SW 1271 (cell line): ENCODE data around the gene UQCRFS1.
A peak's percentile ranks its signal among the peaks of the same experiment; 100 is the strongest.
"Not testable (repeated sequence)": the region's sequence is repeated elsewhere in the genome, so short reads cannot be mapped to it uniquely, and the experiment has no call there.

ENCODE experiments used
- DNase-seq, 2 experiments: peaks; one replicate each; lab custom pipeline; 2025; lab: John Stamatoyannopoulos, UW

The UQCRFS1 gene

GRCh38 chr19:29212648-29213573, at the start of gene UQCRFS1:
Gene UQCRFS1 (minus strand): TSS chr19:29213151. CDS start chr19:29213118, 33 bp downstream.
- peak; percentile 85 to 94 for DNase-seq

DNA sequence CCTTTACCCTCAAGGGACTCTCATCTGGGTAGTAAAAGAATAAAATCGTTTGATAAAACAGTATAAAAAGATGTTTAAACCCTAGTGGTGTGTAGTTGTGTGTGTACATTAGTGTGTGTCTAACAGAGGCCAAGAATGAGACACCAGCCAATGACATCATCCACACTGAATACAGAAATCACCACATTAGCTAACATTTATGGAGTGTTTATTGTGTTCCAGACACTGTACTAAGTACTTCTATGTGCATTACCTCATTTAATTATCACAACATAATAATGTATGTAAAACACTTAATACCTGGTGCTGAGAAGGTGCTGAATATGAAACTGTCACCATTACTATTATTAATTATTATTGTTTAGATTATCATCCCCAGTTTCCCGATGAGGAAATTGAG, 49.1 kb upstream of the UQCRFS1 start:
- no peak for DNase-seq

DNA sequence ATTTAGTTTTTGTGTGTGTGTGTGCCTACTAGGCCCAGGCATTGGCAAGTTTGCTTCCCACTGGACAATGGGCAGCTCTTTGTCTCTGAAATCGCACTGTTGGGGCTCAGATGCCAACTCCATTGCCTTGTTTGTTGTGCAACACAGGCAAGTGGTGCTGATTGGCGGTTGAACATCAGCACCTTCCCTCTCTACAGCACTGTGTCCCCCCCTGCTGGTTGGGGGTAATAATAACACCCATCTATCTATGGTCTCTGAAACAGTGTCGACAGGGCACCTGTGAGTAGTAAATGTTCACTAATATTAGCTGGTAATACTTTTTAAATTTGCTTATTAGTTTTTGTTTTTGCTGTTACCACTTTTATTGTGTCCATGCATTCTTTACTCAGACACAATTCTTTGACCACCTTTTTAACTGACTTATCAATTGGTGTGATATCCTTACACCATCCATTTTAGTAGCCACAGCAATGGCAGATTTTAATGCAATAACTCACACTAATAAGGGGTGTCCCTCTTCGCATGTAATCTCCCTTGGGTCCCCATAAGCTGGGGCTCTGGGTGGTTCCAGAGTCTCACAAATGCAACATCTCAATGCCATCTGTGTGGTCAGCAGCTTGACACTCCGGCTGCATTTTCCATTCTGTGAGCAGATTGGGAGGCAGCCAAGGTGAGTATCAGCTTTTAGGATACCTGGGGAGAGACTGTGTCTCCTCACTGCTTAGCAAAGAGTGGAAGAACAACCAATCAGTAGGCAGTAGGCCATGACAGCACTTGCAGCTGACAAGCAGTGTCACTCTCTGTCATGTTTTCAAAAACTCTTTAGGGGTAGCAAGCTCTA, 47.7 kb upstream of the UQCRFS1 start:
- peak in 1 of 2 experiments; percentile 44 for DNase-seq

DNA sequence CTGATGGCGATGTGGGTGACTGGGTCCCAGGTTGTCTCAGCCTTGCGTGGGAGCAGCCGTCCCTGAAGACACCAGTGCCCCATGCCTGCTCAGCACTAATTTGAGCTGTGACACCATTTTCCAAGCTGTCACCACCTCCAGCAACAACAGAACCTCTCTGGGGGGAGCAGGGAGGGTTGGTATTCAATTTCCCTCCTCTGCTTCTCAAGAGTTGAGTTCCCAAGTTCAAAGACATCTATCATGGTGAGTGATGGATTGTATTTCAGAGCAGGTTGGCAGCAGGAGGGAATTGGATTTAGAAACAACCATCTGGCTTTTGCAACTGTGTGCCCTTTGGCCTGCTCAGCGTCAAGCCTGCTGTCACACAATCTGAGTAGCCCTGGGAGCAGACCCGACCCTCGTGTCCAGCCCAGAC, 46.9 kb upstream of the UQCRFS1 start:
- no peak for DNase-seq

DNA sequence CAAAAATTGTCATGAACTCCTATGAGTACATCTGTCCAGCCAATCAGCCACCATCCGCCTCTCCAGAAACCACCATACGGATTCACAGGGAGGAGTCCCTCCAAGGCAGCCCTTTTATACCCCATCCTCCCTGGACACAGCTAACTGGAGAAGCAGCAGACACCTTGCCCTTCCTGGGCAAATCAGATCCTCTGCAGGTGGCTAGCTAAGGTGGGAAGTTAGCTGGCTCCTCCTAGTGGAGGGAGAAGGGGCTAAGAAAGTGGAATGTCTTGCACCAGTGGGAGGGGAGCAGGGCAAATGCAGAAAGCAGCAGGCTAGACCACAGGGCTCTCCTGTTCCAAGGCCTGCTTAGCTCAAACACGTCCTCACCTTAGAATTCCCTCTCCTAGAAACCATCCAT, 46.2 kb upstream of the UQCRFS1 start:
- peak in 1 of 2 experiments; percentile 30 for DNase-seq

GRCh38 chr19:29256516-29256915, 43.6 kb upstream of the UQCRFS1 start:
- no peak for DNase-seq

DNA sequence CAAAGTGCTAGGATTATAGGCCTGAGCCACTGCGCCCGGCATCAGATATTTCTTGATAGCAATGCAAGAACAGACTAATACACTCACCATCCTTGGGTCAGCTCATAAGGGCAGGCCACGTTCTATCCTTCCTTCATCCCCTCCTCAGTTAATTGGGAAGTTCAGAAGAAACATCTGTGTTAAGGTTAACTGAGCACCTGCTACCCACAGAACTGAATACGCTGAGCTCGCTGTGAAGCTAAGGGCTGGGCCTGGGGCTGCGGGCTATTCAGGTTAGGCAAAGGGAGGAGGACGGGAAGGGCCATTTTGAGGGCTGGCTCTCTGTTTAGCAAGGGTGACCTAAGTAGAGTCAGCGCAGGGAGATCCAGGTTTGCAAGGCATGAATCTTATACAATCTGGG, 43.0 kb upstream of the UQCRFS1 start:
- DNase-seq = no peak

GRCh38 chr19:29255006-29255405, 42.1 kb upstream of the UQCRFS1 start:
- DNase-seq = no peak

DNA sequence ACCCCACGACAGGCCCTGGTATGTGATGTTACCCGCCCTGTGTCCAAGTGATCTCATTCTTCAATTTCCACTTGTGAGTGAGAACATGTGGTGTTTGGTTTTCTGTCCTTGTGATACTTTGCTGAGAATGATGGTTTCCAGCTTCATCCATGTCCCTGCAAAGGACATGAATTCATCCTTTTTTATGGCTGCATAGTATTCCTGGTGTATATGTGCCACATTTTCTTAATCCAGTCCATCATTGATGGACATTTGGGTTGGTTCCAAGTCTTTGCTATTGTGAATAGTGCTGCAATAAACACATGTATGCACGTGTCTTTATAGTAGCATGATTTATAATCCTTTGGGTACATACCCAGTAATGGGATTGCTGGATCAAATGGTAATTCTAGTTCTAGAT, 36.8 kb upstream of the UQCRFS1 start:
- not testable (repeated sequence) for DNase-seq

GRCh38 chr19:29248332-29248844, 35.4 kb upstream of the UQCRFS1 start:
- no peak for DNase-seq

DNA sequence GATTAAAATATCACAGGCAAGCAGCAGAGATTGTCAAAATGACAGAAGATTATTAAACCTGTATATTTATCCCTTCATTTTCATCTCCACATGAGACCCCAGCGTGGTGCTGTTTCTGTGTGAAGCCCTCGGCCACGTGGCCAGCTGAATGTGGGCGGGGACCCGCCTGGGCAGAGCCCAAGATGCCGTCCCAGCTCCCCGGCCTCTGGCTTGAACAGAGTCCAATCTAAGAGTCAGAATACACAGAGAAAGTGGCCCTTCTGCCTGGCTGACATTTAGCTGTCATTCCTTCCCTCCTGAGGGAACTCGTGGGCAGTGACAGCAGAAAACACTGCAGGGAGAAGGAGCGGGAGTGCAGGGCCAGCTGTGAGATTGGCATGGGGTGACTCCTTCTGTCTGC, 34.9 kb upstream of the UQCRFS1 start:
- no peak for DNase-seq

GRCh38 chr19:29247471-29247870, 34.5 kb upstream of the UQCRFS1 start:
- no peak for DNase-seq

GRCh38 chr19:29247051-29247450, 34.1 kb upstream of the UQCRFS1 start:
- no peak for DNase-seq

DNA sequence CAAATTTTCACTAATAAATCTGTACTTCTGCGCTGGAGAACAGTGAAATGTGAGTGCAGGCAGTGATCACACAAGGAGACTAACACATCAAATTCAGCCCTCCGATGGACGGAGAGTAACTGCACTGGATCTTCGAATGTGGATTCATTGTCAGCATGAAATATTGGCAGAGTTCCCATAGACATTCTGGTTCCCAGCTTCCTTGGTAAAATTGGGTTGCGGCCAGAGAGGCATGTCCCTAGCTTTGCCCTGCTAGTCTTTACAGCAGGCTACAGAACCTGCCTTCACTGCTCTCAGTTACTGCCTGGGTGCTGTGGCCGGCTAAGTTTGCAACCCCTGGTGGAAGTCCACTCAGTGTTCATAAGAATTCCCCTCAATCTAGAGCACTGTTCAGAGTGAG, 32.3 kb upstream of the UQCRFS1 start:
- no peak for DNase-seq

GRCh38 chr19:29241324-29241723, 28.4 kb upstream of the UQCRFS1 start:
- no peak for DNase-seq

- DNase-seq = no peak
These were observed 26.3 kb upstream of the UQCRFS1 start for GRCh38 chr19:29239213-29239776.

DNA sequence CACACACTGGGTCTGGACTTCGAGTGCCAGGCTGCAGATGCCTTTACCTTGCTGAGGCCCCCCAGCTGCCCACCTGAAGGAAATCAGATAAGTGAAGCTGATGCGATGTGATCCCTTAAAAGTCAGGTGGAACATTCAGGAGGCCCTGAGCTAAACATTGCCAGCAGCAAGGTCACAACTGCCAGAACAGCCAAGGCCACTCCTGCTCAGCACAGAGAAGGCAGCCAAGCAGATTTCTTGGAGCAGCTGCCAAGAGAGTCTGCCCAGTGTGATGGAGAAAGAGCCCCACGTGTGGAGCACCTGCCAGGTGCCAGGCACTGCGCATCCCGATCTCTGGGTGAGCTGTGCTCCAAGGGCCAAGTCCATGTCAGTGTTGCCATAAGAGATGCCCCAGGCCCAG, 20.6 kb upstream of the UQCRFS1 start:
- DNase-seq = no peak

GRCh38 chr19:29232315-29232852, 19.4 kb upstream of the UQCRFS1 start:
- DNase-seq = no peak

- not testable (repeated sequence) for DNase-seq
These were observed 18.4 kb upstream of the UQCRFS1 start for GRCh38 chr19:29231306-29231705.

DNA sequence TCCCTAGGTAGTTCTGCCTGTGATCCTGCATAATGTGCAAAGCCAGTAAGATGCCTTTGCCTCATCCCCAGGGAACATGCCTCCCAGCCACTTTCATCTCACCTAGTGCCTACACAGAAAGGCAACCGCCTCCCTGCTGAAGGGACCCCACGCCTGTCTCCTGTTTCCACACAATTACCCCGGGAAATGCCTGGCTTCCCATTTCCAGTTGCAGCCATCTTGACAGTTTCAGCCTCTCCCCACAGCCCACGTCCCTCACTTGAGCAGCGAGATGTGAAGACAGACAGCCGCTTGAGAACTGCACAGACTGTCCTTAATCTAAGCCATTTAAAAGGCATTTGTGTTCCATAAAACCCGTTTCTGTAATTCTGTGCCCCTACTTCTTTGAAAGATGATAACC, 4.7 kb upstream of the UQCRFS1 start:
- no peak for DNase-seq

GRCh38 chr19:29216021-29216420, 3.1 kb upstream of the UQCRFS1 start:
- DNase-seq = no peak

- no peak for DNase-seq
These were observed 2.4 kb upstream of the UQCRFS1 start for GRCh38 chr19:29215322-29215845.
